ENCODE results near the gene NKD1. TPM values are rescaled to one million over a fixed set of nuclear protein-coding genes. Genes with fewer than 3 reads are reported as not detected.

NKD1 gene
- total and polyA plus RNA-seq, 2 donors (not counting 1 experiment from before 2014, with no cell fraction given), result 0.16 to 1.9 TPM

DNA sequence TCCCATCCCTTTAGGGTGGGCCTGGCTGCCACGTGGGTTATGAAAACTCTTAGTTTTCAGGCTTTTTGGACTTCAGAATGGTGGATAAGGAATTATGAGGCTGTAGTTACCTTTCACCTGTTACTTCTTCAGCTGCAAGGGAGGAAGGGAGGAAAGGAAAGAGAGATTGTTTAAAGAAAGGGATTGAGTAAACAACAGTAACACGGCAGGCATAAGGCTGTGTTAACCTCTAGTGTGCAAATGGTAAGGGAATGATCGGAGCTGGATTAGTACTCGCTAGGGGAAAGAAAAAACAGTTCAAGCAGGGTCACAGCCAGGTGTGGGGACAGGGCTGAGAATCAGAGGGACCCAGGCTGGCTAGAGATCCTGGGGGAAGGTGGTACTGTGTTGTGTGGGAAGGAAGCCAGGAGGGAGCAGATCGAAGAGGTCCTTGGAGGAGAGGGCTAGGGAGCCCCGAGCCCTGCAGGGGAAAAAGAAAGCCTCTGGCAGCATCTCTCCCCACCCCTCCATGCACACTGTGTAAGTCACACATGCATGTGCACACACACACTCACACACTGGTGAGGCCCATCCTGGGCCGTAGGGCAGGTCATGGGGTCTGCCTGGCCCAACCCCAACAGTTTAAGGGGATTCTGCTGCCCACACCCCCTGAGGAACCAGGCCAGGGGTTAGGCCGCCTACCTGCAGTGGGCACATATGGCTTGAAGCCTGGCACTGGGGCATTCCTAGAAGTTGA is 83.2 kb downstream of the NKD1 start:
- Histone ChIP-seq H2AFZ (ENCODE audit: insufficient read depth, low read depth, low read length, poor library complexity, severe bottlenecking) (no peak overlapping the region), H3K27me3 (replicated peaks in 1 of 4; ENCODE audit: control extremely low read depth in 1 of 4, control insufficient read depth in 3 of 4, insufficient read depth in 4 of 4, low read length in 3 of 4) (no peaks in the 10 kb centered on the region), H3K9me3 (ENCODE audit: control extremely low read depth in 1 of 3, control insufficient read depth in 2 of 3, insufficient read depth in 1 of 3, low read length in 2 of 3) (no peaks in the 10 kb centered on the region), H3K36me3 (replicated peaks in 1 of 2; ENCODE audit: control extremely low read depth in 1 of 2, control insufficient read depth in 1 of 2, extremely low read depth in 1 of 2, insufficient read depth in 2 of 2, low read length in 1 of 2) (no peaks in the 10 kb centered on the region), H3K4me1 (ENCODE audit: control insufficient read depth in 2 of 2, insufficient read depth in 2 of 2, low read length in 2 of 2) (peaks cover 12 to 14% of the 10 kb centered on the region in 2 donors), H3K4me3 (ENCODE audit: control extremely low read depth in 1 of 5, extremely low read depth in 1 of 5, insufficient read depth in 1 of 5, low read depth in 2 of 5, low read length in 4 of 5) (no peak overlapping the region), H3K79me2 (ENCODE audit: control insufficient read depth, insufficient read depth, low read length) (no peaks in the 10 kb centered on the region), H3K27ac (ENCODE audit: low read length in 2 of 2) (no peak overlapping the region), H3K9ac (ENCODE audit: low read length) (no peak overlapping the region), H3K4me2 (replicated peaks; ENCODE audit: low read depth, low read length, poor library complexity, severe bottlenecking) (no peak overlapping the region), H4K20me1 (ENCODE audit: control insufficient read depth, insufficient read depth, low read length, poor library complexity, severe bottlenecking) (no peaks in the 10 kb centered on the region)
- no peak overlapping the region for H3K27ac Mint-ChIP-seq
- ChIA-PET CTCF (no interaction called here), POLR2A (no interaction called here)
- TF ChIP-seq CTCF (IDR thresholded peaks at IDR 0.05), result no peak
- DNase-seq (no peak), ATAC-seq (ENCODE audit: low read depth) (no peak)
- peaks cover 4% of the 10 kb centered on the region for H3K27me3 Mint-ChIP-seq
- H3K9me3 Mint-ChIP-seq (ENCODE audit: insufficient read depth), result no peaks in the 10 kb centered on the region
- H3K4me1 Mint-ChIP-seq, result peaks cover 14% of the 10 kb centered on the region
- 87% methylated on average over 5 of the region's 8 CpGs for WGBS (ENCODE audit: insufficient coverage)
- no peak overlapping the region for H3K4me3 Mint-ChIP-seq
- intact Hi-C loops (cut with micrococcal nuclease), result no loop called here

GRCh38 chr16:50631985-50632576 is 83.9 kb downstream of the NKD1 start:
- no peak overlapping the region for H3K27ac Mint-ChIP-seq
- ATAC-seq (ENCODE audit: low read depth), result no peak

More at GRCh38 chr16:50631985-50632576, 83.9 kb downstream of the NKD1 start:
- ChIA-PET POLR2A (no interaction called here), CTCF (no interaction called here)
- H3K27me3 Mint-ChIP-seq, result peaks cover 4% of the 10 kb centered on the region
- Histone ChIP-seq H4K20me1 (ENCODE audit: control insufficient read depth, insufficient read depth, low read length, poor library complexity, severe bottlenecking) (no peaks in the 10 kb centered on the region), H3K4me3 (ENCODE audit: control extremely low read depth in 1 of 5, extremely low read depth in 1 of 5, insufficient read depth in 1 of 5, low read depth in 2 of 5, low read length in 4 of 5) (no peak overlapping the region), H3K9ac (ENCODE audit: low read length) (no peak overlapping the region), H3K9me3 (ENCODE audit: control extremely low read depth in 1 of 3, control insufficient read depth in 2 of 3, insufficient read depth in 1 of 3, low read length in 2 of 3) (no peaks in the 10 kb centered on the region), H3K4me1 (ENCODE audit: control insufficient read depth in 2 of 2, insufficient read depth in 2 of 2, low read length in 2 of 2) (peaks cover 7 to 8% of the 10 kb centered on the region in 2 donors), H3K4me2 (replicated peaks; ENCODE audit: low read depth, low read length, poor library complexity, severe bottlenecking) (no peak overlapping the region), H3K79me2 (ENCODE audit: control insufficient read depth, insufficient read depth, low read length) (no peaks in the 10 kb centered on the region), H3K36me3 (replicated peaks in 1 of 2; ENCODE audit: control extremely low read depth in 1 of 2, control insufficient read depth in 1 of 2, extremely low read depth in 1 of 2, insufficient read depth in 2 of 2, low read length in 1 of 2) (no peaks in the 10 kb centered on the region), H2AFZ (ENCODE audit: insufficient read depth, low read depth, low read length, poor library complexity, severe bottlenecking) (no peak overlapping the region), H3K27ac (ENCODE audit: low read length in 2 of 2) (no peak overlapping the region), H3K27me3 (replicated peaks in 1 of 4; ENCODE audit: control extremely low read depth in 1 of 4, control insufficient read depth in 3 of 4, insufficient read depth in 4 of 4, low read length in 3 of 4) (no peaks in the 10 kb centered on the region)
- intact Hi-C loops (cut with micrococcal nuclease), result no loop called here
- WGBS (ENCODE audit: insufficient coverage), result 95% methylated on average over 15 of the region's 22 CpGs
- H3K9me3 Mint-ChIP-seq (ENCODE audit: insufficient read depth), result no peaks in the 10 kb centered on the region
- no peak for DNase-seq
- no peak for TF ChIP-seq EZH2 (IDR thresholded peaks at IDR 0.05; ENCODE audit: borderline replicate concordance, insufficient read depth, low read depth, low read length, poor library complexity, severe bottlenecking)
- no peak for TF ChIP-seq CTCF (IDR thresholded peaks at IDR 0.05)
- H3K4me3 Mint-ChIP-seq, result no peak overlapping the region
- H3K4me1 Mint-ChIP-seq, result peaks cover 8% of the 10 kb centered on the region
